ENCODE data around the gene GTF3C6.
"Not testable (repeated sequence)": the region's sequence is repeated elsewhere in the genome, so short reads cannot be mapped to it uniquely, and the experiment has no call there.

The GTF3C6 gene

GRCh38 chr6:110958329-110959192 lies at the start of gene GTF3C6:
Gene GTF3C6 (plus strand): TSS chr6:110958706. CDS start chr6:110958770, 64 bp downstream.
- DNase-seq (ENCODE audit: low read depth): peak; percentile 75

GRCh38 chr6:110930781-110931180 lies 27.7 kb upstream of the GTF3C6 start:
- no peak for DNase-seq (ENCODE audit: low read depth)

GRCh38 chr6:110933912-110934311 lies 24.6 kb upstream of the GTF3C6 start:
- no peak for DNase-seq (ENCODE audit: low read depth)

GRCh38 chr6:110934381-110934898 lies 24.1 kb upstream of the GTF3C6 start:
- DNase-seq (ENCODE audit: low read depth): no peak

- no peak for DNase-seq (ENCODE audit: low read depth)
Measured at GRCh38 chr6:110935171-110935570, 23.3 kb upstream of the GTF3C6 start.

- no peak for DNase-seq (ENCODE audit: low read depth)
Measured at GRCh38 chr6:110938171-110938570, 20.3 kb upstream of the GTF3C6 start.

GRCh38 chr6:110939429-110940200 lies 18.9 kb upstream of the GTF3C6 start:
- no peak for DNase-seq (ENCODE audit: low read depth)

GRCh38 chr6:110944681-110945151 lies 13.8 kb upstream of the GTF3C6 start:
- no peak for DNase-seq (ENCODE audit: low read depth)

- no peak for DNase-seq (ENCODE audit: low read depth)
Measured at GRCh38 chr6:110946498-110946897, 12.0 kb upstream of the GTF3C6 start.

GRCh38 chr6:110949679-110950285 lies 8.7 kb upstream of the GTF3C6 start:
- DNase-seq (ENCODE audit: low read depth): no peak

- no peak for DNase-seq (ENCODE audit: low read depth)
Measured at GRCh38 chr6:110950440-110950839, 8.1 kb upstream of the GTF3C6 start.

- no peak for DNase-seq (ENCODE audit: low read depth)
Measured at GRCh38 chr6:110951008-110951407, 7.5 kb upstream of the GTF3C6 start.

GRCh38 chr6:110951986-110952794 lies 6.3 kb upstream of the GTF3C6 start:
- DNase-seq (ENCODE audit: low read depth): no peak

GRCh38 chr6:110953633-110954303 lies 4.7 kb upstream of the GTF3C6 start:
- no peak for DNase-seq (ENCODE audit: low read depth)

GRCh38 chr6:110960014-110960390 lies 1.5 kb downstream of the GTF3C6 start:
- no peak for DNase-seq (ENCODE audit: low read depth)

- not testable (repeated sequence) for DNase-seq (ENCODE audit: low read depth)
Measured at GRCh38 chr6:110962636-110963035, 4.1 kb downstream of the GTF3C6 start.

- no peak for DNase-seq (ENCODE audit: low read depth)
Measured at GRCh38 chr6:110965629-110966229, 7.2 kb downstream of the GTF3C6 start.

GRCh38 chr6:110968661-110969060 lies 10.2 kb downstream of the GTF3C6 start:
- DNase-seq (ENCODE audit: low read depth): not testable (repeated sequence)

GRCh38 chr6:110971468-110971867 lies 13.0 kb downstream of the GTF3C6 start:
- DNase-seq (ENCODE audit: low read depth): no peak

GRCh38 chr6:110976575-110976974 lies 18.1 kb downstream of the GTF3C6 start:
- no peak for DNase-seq (ENCODE audit: low read depth)
